MCF 10A (cell line): ENCODE results near the gene ATP7B. TPM values are rescaled to one million over a fixed set of nuclear protein-coding genes. Genes with fewer than 3 reads are reported as not detected.
"Not testable (repeated sequence)": the region's sequence is repeated elsewhere in the genome, so short reads cannot be mapped to it uniquely, and the experiment has no call there.

ENCODE experiments used
- BruUV-seq: library from RNA; stranded (reverse); fragments of 400-500 nt; replicated peaks from 2 replicates; lab custom pipeline; 2021; lab: Mats Ljungman, UMichigan
- CTCF ChIA-PET: fragments of 300-600 bp; sonication (Branson Sonifier 250); formaldehyde crosslinking; extraction: SDS; loops from one replicate; lab custom pipeline; 2021; ENCODE audit warnings: antibody characterized with exemption, inconsistent platforms; lab: Yijun Ruan, JAX
- POLR2A ChIA-PET: fragments of 300-600, 350-650 bp; sonication (Branson Sonifier 250); formaldehyde crosslinking; extraction: SDS; loops from one replicate; lab custom pipeline; 2020; ENCODE audit warnings: antibody characterized with exemption, inconsistent platforms; lab: Yijun Ruan, JAX
- DNase-seq: peaks from one replicate; pipeline ENCODE4 v3.0.0-alpha.2; 2018; ENCODE audit not compliant: unreplicated experiment
- H3K27ac Mint-ChIP-seq: one replicate; pipeline ENCODE4 v1.8.0; 2022; ENCODE audit warnings: mild to moderate bottlenecking, low read depth, mixed read lengths; ENCODE audit not compliant: unreplicated experiment
- H3K27me3 Mint-ChIP-seq: one replicate; pipeline ENCODE4 v1.8.0; 2022; ENCODE audit warnings: mixed read lengths; ENCODE audit not compliant: insufficient read depth, unreplicated experiment
- H3K36me3 Mint-ChIP-seq: one replicate; pipeline ENCODE4 v1.8.0; 2022; ENCODE audit warnings: mild to moderate bottlenecking, moderate library complexity, mixed read lengths; ENCODE audit not compliant: insufficient read depth, unreplicated experiment
- H3K4me1 Mint-ChIP-seq: one replicate; pipeline ENCODE4 v1.8.0; 2022; ENCODE audit warnings: mixed read lengths; ENCODE audit not compliant: insufficient read depth, unreplicated experiment
- H3K4me3 Mint-ChIP-seq: one replicate; pipeline ENCODE4 v1.8.0; 2022; ENCODE audit warnings: mild to moderate bottlenecking, moderate library complexity, mixed read lengths; ENCODE audit not compliant: unreplicated experiment
- H3K9me3 Mint-ChIP-seq: one replicate; pipeline ENCODE4 v1.8.0; 2022; ENCODE audit warnings: mixed read lengths; ENCODE audit not compliant: unreplicated experiment
- CTCF ChIP-seq: fragments of 200-600 bp; IDR thresholded peaks from one replicate; pipeline ENCODE4 v1.8.0; 2022; ENCODE audit warnings: antibody characterized with exemption, mild to moderate bottlenecking; ENCODE audit not compliant: unreplicated experiment
- intact Hi-C: fragments of 100-400 bp; cut with micrococcal nuclease; formaldehyde crosslinking; loops from 2 replicates; pipeline ENCODE4 v1.14.1; 2022
- total RNA-seq: library from RNA; stranded (reverse); gene quantifications from 2 replicates; pipeline ENCODE4 v1.2.3, GENCODE V29; 2022

The ATP7B gene
- total RNA-seq, 1 experiment from 2014 or later: 3.2 TPM

GRCh38 chr13:51988988-51989618 lies 22.1 kb downstream of the ATP7B start:
- peaks cover 3% of the 10 kb centered on the region for H3K9me3 Mint-ChIP-seq
- H3K4me3 Mint-ChIP-seq: no peak overlapping the region
- DNase-seq: no peak
- TF ChIP-seq CTCF: no peak
- no peaks in the 10 kb centered on the region for H3K4me1 Mint-ChIP-seq
- POLR2A ChIA-PET: no interaction called here
- BruUV-seq: no TSS peak
- no peak overlapping the region for H3K27ac Mint-ChIP-seq
- intact Hi-C loops: no loop called here
- no peaks in the 10 kb centered on the region for H3K36me3 Mint-ChIP-seq
- H3K27me3 Mint-ChIP-seq: peaks cover 19% of the 10 kb centered on the region
- CTCF ChIA-PET: interaction anchor here (0.7 kb wide), 1 partner anchor 8 kb away, joined by 3 read pairs; no protein-coding TSS in a partner anchor

GRCh38 chr13:51984904-51985303 lies 26.3 kb downstream of the ATP7B start:
- H3K36me3 Mint-ChIP-seq, intact Hi-C loops, DNase-seq, H3K9me3 Mint-ChIP-seq, H3K4me3 Mint-ChIP-seq, H3K4me1 Mint-ChIP-seq, H3K27ac Mint-ChIP-seq, BruUV-seq: not testable (repeated sequence)
- CTCF ChIA-PET: interaction anchor here (0.7 kb wide), 1 partner anchor 18 kb away, joined by 3 read pairs; no protein-coding TSS in a partner anchor
- H3K27me3 Mint-ChIP-seq: peaks cover 25% of the 10 kb centered on the region
- POLR2A ChIA-PET: interaction anchor here (0.7 kb wide), 1 partner anchor 339 kb away, joined by 3 read pairs; no protein-coding TSS in a partner anchor

GRCh38 chr13:51983292-51983691 lies 28.0 kb downstream of the ATP7B start:
- H3K9me3 Mint-ChIP-seq, H3K36me3 Mint-ChIP-seq, intact Hi-C loops, H3K4me3 Mint-ChIP-seq, BruUV-seq, DNase-seq, H3K27ac Mint-ChIP-seq, POLR2A ChIA-PET, H3K4me1 Mint-ChIP-seq: not testable (repeated sequence)
- H3K27me3 Mint-ChIP-seq: peaks cover 25% of the 10 kb centered on the region
- CTCF ChIA-PET: interaction anchor here (0.6 kb wide), 1 partner anchor 143 kb away, joined by 3 read pairs; no protein-coding TSS in a partner anchor

GRCh38 chr13:51981355-51981754 lies 29.9 kb downstream of the ATP7B start:
- no TSS peak for BruUV-seq
- TF ChIP-seq CTCF: no peak
- Mint-ChIP-seq H3K27me3 (peaks cover 22% of the 10 kb centered on the region), H3K27ac (no peak overlapping the region), H3K4me3 (no peak overlapping the region), H3K9me3 (peaks cover 7% of the 10 kb centered on the region), H3K36me3 (no peaks in the 10 kb centered on the region), H3K4me1 (no peaks in the 10 kb centered on the region)
- intact Hi-C loops: no loop called here
- ChIA-PET POLR2A (interaction anchor here (0.7 kb wide), 1 partner anchor 31 kb away, joined by 3 read pairs; no protein-coding TSS in a partner anchor), CTCF (interaction anchor here (0.6 kb wide), 1 partner anchor 123 kb away, joined by 3 read pairs; no protein-coding TSS in a partner anchor)
- DNase-seq: no peak

- Mint-ChIP-seq H3K27ac (no peak overlapping the region), H3K27me3 (peaks cover 18% of the 10 kb centered on the region), H3K36me3 (no peaks in the 10 kb centered on the region), H3K4me1 (no peaks in the 10 kb centered on the region), H3K4me3 (no peak overlapping the region), H3K9me3 (peaks cover 7% of the 10 kb centered on the region)
- no TSS peak for BruUV-seq
- ChIA-PET POLR2A (interaction anchor here (0.7 kb wide), 1 partner anchor 32 kb away, joined by 3 read pairs; no protein-coding TSS in a partner anchor), CTCF (interaction anchor here (0.6 kb wide), 2 partner anchors 9 to 122 kb away, joined by 3 read pairs; no protein-coding TSS in a partner anchor)
- no peak for TF ChIP-seq CTCF
- intact Hi-C loops: no loop called here
- DNase-seq: no peak
Observed at GRCh38 chr13:51980908-51981307, 30.3 kb downstream of the ATP7B start.
